Right lobe of liver (tissue), 6 donors: ENCODE measurements around the gene SRC. TPM values are rescaled to one million over a fixed set of nuclear protein-coding genes. Genes with fewer than 3 reads are reported as not detected.

ENCODE experiments used
- ATAC-seq, 4 donors: fragments of 200-7000 bp; cut with Tn5 transposase; one replicate each; pipeline ENCODE4 v1.9.1; 2020; ENCODE audit warnings: mild to moderate bottlenecking in 4 of 4, moderate library complexity in 4 of 4
- DNase-seq, 3 donors: peaks; one replicate each; pipeline ENCODE4 v3.0.0-alpha.2; 2020
- H3K27ac ChIP-seq, 3 donors: fragments of 200-600 bp; one replicate each; pipeline ENCODE4 v1.8.0; 2022
- H3K27me3 ChIP-seq, 2 donors: fragments of 200-600 bp; one replicate each; pipeline ENCODE4 v1.8.0; 2022
- H3K36me3 ChIP-seq, 4 donors: fragments of 200-600 bp; sonication (generic) in 1 of 4; one replicate each; pipeline versions ENCODE4 v1.5.1 to v1.8.0; 2017 to 2022; ENCODE audit warnings: control low read depth in 1 of 4
- H3K4me1 ChIP-seq, 4 donors: fragments of 200-600 bp; sonication (generic) in 1 of 4; one replicate each; pipeline versions ENCODE4 v1.5.1 to v1.8.0; 2017 to 2022; ENCODE audit warnings: control low read depth in 1 of 4
- H3K4me3 ChIP-seq, 3 donors: fragments of 200-600 bp; one replicate each; pipeline ENCODE4 v1.8.0; 2022
- H3K9me3 ChIP-seq, 4 donors: fragments of 200-600 bp; sonication (generic) in 1 of 4; one replicate each; pipeline versions ENCODE4 v1.5.1 to v1.8.0; 2017 to 2022; ENCODE audit warnings: control low read depth in 1 of 4
- CTCF ChIP-seq, 4 donors: fragments of 200-600 bp in 3 of 4; fragments of 450-650 bp in 1 of 4; IDR thresholded peaks; one replicate each; pipeline versions ENCODE4 v1.5.1 to v1.8.0; 2016 to 2022; ENCODE audit warnings: antibody characterized with exemption in 4 of 4, mild to moderate bottlenecking in 2 of 4
- POLR2A ChIP-seq: fragments of 450-650 bp; IDR thresholded peaks from one replicate; pipeline ENCODE4 v1.6.1; 2017; ENCODE audit warnings: antibody characterized with exemption, mild to moderate bottlenecking
- intact Hi-C, 2 donors: fragments of 100-400 bp; cut with DNase I; formaldehyde crosslinking; loops; one replicate each; pipeline versions ENCODE4 v1.11.2 to v1.14.1; 2022
- total RNA-seq, 6 experiments: library from RNA; depleted of rRNA in 2 of 6; stranded (reverse); fragments of >200 nt in 2 of 6; fragmentation: NEBNext Ultra II Directional in 3 of 6; extraction: Animal tissue kit (Norgen Biotek cat#: 25700) in 3 of 6; gene quantifications; one replicate each; pipeline versions ENCODE4 v1.1.0 to v1.2.4, GENCODE V29; 2016 to 2023
- donor health status: DM: no; HTN: yes; CAD: no.
- donor health status: DM: no; HTN: no; CAD: no.
- donor health status: DM: no; HTN: no; CAD: no.
- donor health status: DM: no; HTN: yes; CAD: no.
- donor health status: DM: no; HTN: yes; CAD: no.

The SRC gene
- total RNA-seq, 6 experiments from 2014 or later: 3.1 to 17.3 (median 11.2) TPM

DNA sequence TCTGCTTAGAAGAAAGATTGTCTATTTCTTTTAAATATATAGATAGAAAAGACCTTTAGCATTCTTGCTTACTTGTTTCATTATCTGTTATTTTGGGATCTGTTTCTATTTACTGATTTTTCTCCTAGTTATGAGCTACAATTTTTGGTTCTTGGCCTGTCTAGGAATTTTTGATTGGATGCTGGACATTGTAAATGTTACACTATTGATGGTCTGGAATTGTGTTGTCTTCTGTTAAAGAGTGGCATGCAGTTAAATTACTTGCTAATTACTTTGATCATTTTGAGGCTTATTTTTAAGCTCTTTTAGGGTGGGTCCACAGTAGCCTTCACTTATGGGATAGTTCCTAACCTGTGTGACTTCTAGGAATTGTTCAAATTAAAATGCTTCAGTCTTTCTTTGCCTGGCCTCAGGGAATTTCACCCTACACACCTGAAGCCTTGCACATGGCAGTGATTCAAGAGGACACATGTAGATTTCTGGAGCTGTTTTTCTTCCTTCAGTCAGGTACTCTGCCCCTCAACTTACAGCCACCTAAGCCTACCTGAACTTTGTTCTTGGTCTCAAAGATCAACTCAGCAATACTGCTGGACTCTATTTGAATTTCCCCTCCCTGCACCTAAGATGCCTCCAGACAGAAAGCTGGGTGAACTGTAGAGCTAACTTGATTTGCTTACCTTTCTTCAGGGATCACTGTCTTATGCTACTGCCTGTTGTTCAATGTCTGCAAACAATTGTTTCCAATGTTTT lies 108.9 kb downstream of the SRC start:
- ATAC-seq (no peak), DNase-seq (no peak)
- no peaks in the 10 kb centered on the region for H3K27me3 ChIP-seq
- H3K27ac ChIP-seq: no peak overlapping the region
- no peaks in the 10 kb centered on the region for H3K4me1 ChIP-seq
- no peak for TF ChIP-seq POLR2A
- no peak for TF ChIP-seq CTCF (IDR thresholded peaks at IDR 0.05)
- no peak overlapping the region for H3K4me3 ChIP-seq
- H3K36me3 ChIP-seq: no peaks in the 10 kb centered on the region
- intact Hi-C loops: loop anchor here in 1 of 2 donors (10.0 kb wide), 1 partner anchor 60 kb away; no protein-coding TSS in a partner anchor
- H3K9me3 ChIP-seq: peaks cover 0 to 6% (median 0%) of the 10 kb centered on the region in 4 donors

Other genes starting within 250 kb of the SRC start
- 100 to 1,000 TPM in 5 of 6 experiments, 10 to 100 TPM in 1; 91.7 to 188 (median 148) TPM for gene RPN2, start 166.8 kb upstream of the SRC start, total RNA-seq
- 1 to 10 TPM; 1.1 to 5.2 (median 2.2) TPM for gene MROH8, start 166.6 kb upstream of the SRC start, total RNA-seq
- not detected for gene GHRH, start 84.3 kb upstream of the SRC start, total RNA-seq
- gene MANBAL, start 56.5 kb upstream of the SRC start, total RNA-seq: 10 to 100 TPM; 11.4 to 16.0 (median 12.8) TPM
- gene NNAT, start 175.1 kb downstream of the SRC start, total RNA-seq: not detected
- gene BLCAP, start 181.7 kb downstream of the SRC start, total RNA-seq: 10 to 100 TPM; 32.7 to 75.5 (median 47.8) TPM